NCI-H2196 (cell line): ENCODE results near the gene GCH1.

ENCODE experiments used
- DNase-seq: peaks from one replicate; lab custom pipeline; 2025; ENCODE audit not compliant: unreplicated experiment; lab: John Stamatoyannopoulos, UW

The GCH1 gene

GRCh38 chr14:54829486-54830224, 73.0 kb downstream of the GCH1 start:
- no peak for DNase-seq

GRCh38 chr14:54828037-54828436, 74.6 kb downstream of the GCH1 start:
- no peak for DNase-seq

- DNase-seq = no peak
Measured at GRCh38 chr14:54823757-54824549, 78.7 kb downstream of the GCH1 start.

- DNase-seq = no peak
Measured at GRCh38 chr14:54822685-54823084, 79.9 kb downstream of the GCH1 start.

GRCh38 chr14:54818201-54819133, 84.2 kb downstream of the GCH1 start:
- DNase-seq = peak; percentile 23

GRCh38 chr14:54817506-54817905, 85.1 kb downstream of the GCH1 start:
- no peak for DNase-seq

GRCh38 chr14:54816450-54816849, 86.2 kb downstream of the GCH1 start:
- DNase-seq = no peak

- no peak for DNase-seq
Measured at GRCh38 chr14:54815515-54815914, 87.1 kb downstream of the GCH1 start.

GRCh38 chr14:54815016-54815415, 87.6 kb downstream of the GCH1 start:
- no peak for DNase-seq

GRCh38 chr14:54814076-54814475, 88.5 kb downstream of the GCH1 start:
- no peak for DNase-seq

GRCh38 chr14:54813081-54813480, 89.5 kb downstream of the GCH1 start:
- no peak for DNase-seq

- no peak for DNase-seq
Measured at GRCh38 chr14:54812617-54813016, 90.0 kb downstream of the GCH1 start.

- no peak for DNase-seq
Measured at GRCh38 chr14:54809767-54810166, 92.9 kb downstream of the GCH1 start.

GRCh38 chr14:54808326-54809161, 94.1 kb downstream of the GCH1 start:
- DNase-seq = no peak

GRCh38 chr14:54807881-54808280, 94.7 kb downstream of the GCH1 start:
- no peak for DNase-seq

GRCh38 chr14:54807428-54807827, 95.2 kb downstream of the GCH1 start:
- DNase-seq = no peak

- DNase-seq = no peak
Measured at GRCh38 chr14:54806616-54807015, 96.0 kb downstream of the GCH1 start.

GRCh38 chr14:54805445-54806322, 96.9 kb downstream of the GCH1 start:
- DNase-seq = peak; percentile 85

GRCh38 chr14:54805070-54805444, 97.6 kb downstream of the GCH1 start:
- DNase-seq = no peak
